Suprapubic skin (tissue), 4 donors: ENCODE measurements around the gene ZNF146. TPM values are rescaled to one million over a fixed set of nuclear protein-coding genes. Genes with fewer than 3 reads are reported as not detected.
A peak's percentile ranks its signal among the peaks of the same experiment; 100 is the strongest.
"Not testable (repeated sequence)": the region's sequence is repeated elsewhere in the genome, so short reads cannot be mapped to it uniquely, and the experiment has no call there.

Experiments used
- DNase-seq, 2 donors: peaks; one replicate each; pipeline ENCODE4 v3.0.0-alpha.2; 2019; ENCODE audit warnings: low spot score in 2 of 2
- H3K27ac ChIP-seq: fragments of 200-600 bp; sonication (generic); one replicate; pipeline ENCODE4 v1.5.1; 2019
- H3K27me3 ChIP-seq: fragments of 200-600 bp; sonication (generic); one replicate; pipeline ENCODE4 v1.5.1; 2019
- H3K36me3 ChIP-seq: fragments of 200-600 bp; sonication (generic); one replicate; pipeline ENCODE4 v1.5.1; 2019
- H3K4me1 ChIP-seq: fragments of 200-600 bp; sonication (generic); one replicate; pipeline ENCODE4 v1.5.1; 2019
- H3K4me3 ChIP-seq: fragments of 200-600 bp; sonication (generic); one replicate; pipeline ENCODE4 v1.5.1; 2019; ENCODE audit warnings: mild to moderate bottlenecking
- H3K9me3 ChIP-seq: fragments of 200-600 bp; sonication (generic); one replicate; pipeline ENCODE4 v1.5.1; 2019
- EP300 ChIP-seq: sonication (generic); formaldehyde crosslinking; IDR thresholded peaks from one replicate; pipeline ENCODE4 v1.6.1; 2017; ENCODE audit warnings: antibody characterized with exemption
- POLR2A ChIP-seq, 2 donors: fragments of 450-650 bp; IDR thresholded peaks; one replicate each; pipeline ENCODE4 v1.6.1; 2017; ENCODE audit warnings: antibody characterized with exemption in 2 of 2, mild to moderate bottlenecking in 2 of 2, moderate library complexity in 2 of 2
- POLR2AphosphoS5 ChIP-seq, 3 donors: sonication (generic); formaldehyde crosslinking; IDR thresholded peaks; one replicate each; pipeline ENCODE4 v1.6.1; 2017; ENCODE audit warnings: antibody characterized with exemption in 3 of 3
- WGBS: methylation state at CpG from one replicate; pipeline ENCODE4 v1.1.5; 2018; 5-methylcytosine and 5-hydroxymethylcytosine counted together
- total RNA-seq, 4 donors: library from RNA; depleted of rRNA; stranded (reverse); fragments of >200 nt; gene quantifications; one replicate each; pipeline ENCODE4 v1.1.0, GENCODE V29; 2016
- TF ChIP-seq, protein P1 (sequence below), 2 donors: fragments of 200-600 bp in 1 of 2; fragments of 450-650 bp in 1 of 2; sonication (generic) in 1 of 2; IDR thresholded peaks; one replicate each; pipeline ENCODE4 v1.5.1; 2016 to 2019; ENCODE audit warnings: antibody characterized with exemption in 2 of 2, mild to moderate bottlenecking in 1 of 2, moderate library complexity in 1 of 2

The ZNF146 gene
- total RNA-seq, 4 donors from 2014 or later: 60.2 to 70.4 (median 64.3) TPM

- Histone ChIP-seq H3K4me3 (no peak overlapping the region), H3K9me3 (no peaks in the 10 kb centered on the region), H3K27me3 (no peaks in the 10 kb centered on the region), H3K36me3 (peaks cover 32% of the 10 kb centered on the region), H3K4me1 (peaks cover 12% of the 10 kb centered on the region), H3K27ac (no peak overlapping the region)
- TF ChIP-seq EP300 (no peak), POLR2A (IDR thresholded peaks at IDR 0.05) (no peak), POLR2AphosphoS5 (IDR thresholded peaks at IDR 0.05) (no peak)
- TF ChIP-seq, protein P1, sequence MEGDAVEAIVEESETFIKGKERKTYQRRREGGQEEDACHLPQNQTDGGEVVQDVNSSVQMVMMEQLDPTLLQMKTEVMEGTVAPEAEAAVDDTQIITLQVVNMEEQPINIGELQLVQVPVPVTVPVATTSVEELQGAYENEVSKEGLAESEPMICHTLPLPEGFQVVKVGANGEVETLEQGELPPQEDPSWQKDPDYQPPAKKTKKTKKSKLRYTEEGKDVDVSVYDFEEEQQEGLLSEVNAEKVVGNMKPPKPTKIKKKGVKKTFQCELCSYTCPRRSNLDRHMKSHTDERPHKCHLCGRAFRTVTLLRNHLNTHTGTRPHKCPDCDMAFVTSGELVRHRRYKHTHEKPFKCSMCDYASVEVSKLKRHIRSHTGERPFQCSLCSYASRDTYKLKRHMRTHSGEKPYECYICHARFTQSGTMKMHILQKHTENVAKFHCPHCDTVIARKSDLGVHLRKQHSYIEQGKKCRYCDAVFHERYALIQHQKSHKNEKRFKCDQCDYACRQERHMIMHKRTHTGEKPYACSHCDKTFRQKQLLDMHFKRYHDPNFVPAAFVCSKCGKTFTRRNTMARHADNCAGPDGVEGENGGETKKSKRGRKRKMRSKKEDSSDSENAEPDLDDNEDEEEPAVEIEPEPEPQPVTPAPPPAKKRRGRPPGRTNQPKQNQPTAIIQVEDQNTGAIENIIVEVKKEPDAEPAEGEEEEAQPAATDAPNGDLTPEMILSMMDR (IDR thresholded peaks at IDR 0.05): no peak
- DNase-seq: no peak
- 92% methylated on average over 4 of the region's 4 CpGs for WGBS
Observed at GRCh38 chr19:36221474-36221873, 6.6 kb downstream of the ZNF146 start.

- Histone ChIP-seq H3K36me3 (peaks cover 42% of the 10 kb centered on the region), H3K27me3 (no peaks in the 10 kb centered on the region), H3K9me3 (no peaks in the 10 kb centered on the region), H3K4me3 (no peak overlapping the region), H3K27ac (no peak overlapping the region), H3K4me1 (peaks cover 8% of the 10 kb centered on the region)
- TF ChIP-seq EP300 (no peak), POLR2A (IDR thresholded peaks at IDR 0.05) (no peak)
- no peak for DNase-seq
- 97% methylated on average over 4 of the region's 4 CpGs for WGBS
Observed at GRCh38 chr19:36222503-36222902, 7.6 kb downstream of the ZNF146 start.

- Histone ChIP-seq H3K4me1 (peaks cover 8% of the 10 kb centered on the region), H3K36me3 (peaks cover 66% of the 10 kb centered on the region), H3K27me3 (no peaks in the 10 kb centered on the region), H3K9me3 (no peaks in the 10 kb centered on the region), H3K4me3 (no peak overlapping the region), H3K27ac (no peak overlapping the region)
- no peak for DNase-seq
- TF ChIP-seq, protein P1 (IDR thresholded peaks at IDR 0.05): no peak
- TF ChIP-seq POLR2A (IDR thresholded peaks at IDR 0.05) (no peak), EP300 (no peak), POLR2AphosphoS5 (IDR thresholded peaks at IDR 0.05) (no peak)
- WGBS: 60% methylated on average over 5 of the region's 5 CpGs
Observed at GRCh38 chr19:36225219-36225892, 10.4 kb downstream of the ZNF146 start.

DNA sequence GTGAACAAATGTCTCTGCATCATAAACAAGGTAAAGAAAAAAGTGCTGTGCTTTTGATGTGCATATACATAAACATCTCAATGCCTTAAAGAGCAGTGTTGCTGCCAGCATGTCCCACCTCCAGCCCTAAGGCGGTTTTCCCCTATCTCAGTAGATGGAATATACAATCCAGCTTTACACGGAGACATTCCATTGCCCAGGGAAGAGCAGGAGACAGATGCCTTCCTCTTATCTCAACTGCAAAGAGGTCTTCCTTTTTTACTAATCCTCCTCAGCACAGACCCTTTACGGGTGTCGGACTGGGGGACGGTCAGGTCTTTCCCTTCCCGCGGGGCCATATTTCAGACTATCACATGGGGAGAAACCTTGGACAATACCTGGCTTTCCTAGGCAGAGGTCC lies 18.7 kb downstream of the ZNF146 start:
- not testable (repeated sequence) for H3K9me3 ChIP-seq, H3K4me1 ChIP-seq, H3K4me3 ChIP-seq, H3K27me3 ChIP-seq, H3K27ac ChIP-seq
- WGBS: 92% methylated on average over 7 of the region's 7 CpGs
- DNase-seq: peak in 1 of 2 donors; percentile 13
- peaks cover 93% of the 10 kb centered on the region for H3K36me3 ChIP-seq

- no peak for DNase-seq
- Histone ChIP-seq H3K36me3 (peaks cover 72% of the 10 kb centered on the region), H3K4me1 (no peaks in the 10 kb centered on the region), H3K4me3 (no peak overlapping the region), H3K9me3 (no peaks in the 10 kb centered on the region), H3K27me3 (no peaks in the 10 kb centered on the region), H3K27ac (no peak overlapping the region)
- WGBS: 90% methylated on average over 6 of the region's 6 CpGs
- TF ChIP-seq POLR2AphosphoS5 (IDR thresholded peaks at IDR 0.05) (no peak), POLR2A (IDR thresholded peaks at IDR 0.05) (no peak), EP300 (no peak)
- TF ChIP-seq, protein P1 (IDR thresholded peaks at IDR 0.05): no peak
Observed at GRCh38 chr19:36236304-36236945, 21.5 kb downstream of the ZNF146 start.

GRCh38 chr19:36236946-36237310 lies 22.0 kb downstream of the ZNF146 start:
- WGBS: 91% methylated on average over 3 of the region's 3 CpGs
- TF ChIP-seq POLR2A (IDR thresholded peaks at IDR 0.05) (no peak), EP300 (no peak), POLR2AphosphoS5 (IDR thresholded peaks at IDR 0.05) (no peak)
- TF ChIP-seq, protein P1 (IDR thresholded peaks at IDR 0.05): no peak
- no peak overlapping the region for H3K4me3 ChIP-seq
- H3K36me3 ChIP-seq: peaks cover 67% of the 10 kb centered on the region
- no peaks in the 10 kb centered on the region for H3K4me1 ChIP-seq
- no peak for DNase-seq
- H3K27me3 ChIP-seq: no peaks in the 10 kb centered on the region
- no peak overlapping the region for H3K27ac ChIP-seq
- H3K9me3 ChIP-seq: no peaks in the 10 kb centered on the region
